Neural progenitor cell (in vitro differentiated cells): ENCODE data around the gene TMEM79. TPM values are rescaled to one million over a fixed set of nuclear protein-coding genes. Genes with fewer than 3 reads are reported as not detected.

Experiments used
- DNase-seq: peaks from one replicate; pipeline ENCODE4 v3.0.0-alpha.2; 2016; ENCODE audit warnings: low spot score
- H2AFZ ChIP-seq: fragments of 200-600 bp; sonication (generic); replicated peaks from 2 replicates; pipeline ENCODE4 v1.6.1; 2016; ENCODE audit warnings: antibody characterized with exemption
- H3F3A ChIP-seq: fragments of 200-600 bp; sonication (generic); 2 replicates; pipeline ENCODE4 v1.6.1; 2016; ENCODE audit warnings: antibody characterized with exemption, low read depth
- H3K27ac ChIP-seq: fragments of 200-600 bp; sonication (generic); 2 replicates; pipeline ENCODE4 v1.5.1; 2016; ENCODE audit warnings: mild to moderate bottlenecking
- H3K27me3 ChIP-seq: fragments of 200-600 bp; sonication (generic); 2 replicates; pipeline ENCODE4 v1.6.1; 2016; ENCODE audit warnings: mild to moderate bottlenecking, moderate library complexity
- H3K36me3 ChIP-seq: fragments of 200-600 bp; sonication (generic); 2 replicates; pipeline ENCODE4 v1.5.1; 2016
- H3K4me1 ChIP-seq: fragments of 200-600 bp; sonication (generic); 2 replicates; pipeline ENCODE4 v1.6.1; 2016; ENCODE audit warnings: mixed run types
- H3K4me2 ChIP-seq: fragments of 200-600 bp; sonication (generic); 2 replicates; pipeline ENCODE4 v1.6.1; 2016
- H3K4me3 ChIP-seq: fragments of 200-600 bp; sonication (generic); 2 replicates; pipeline ENCODE4 v1.5.1; 2016
- H3K79me2 ChIP-seq: fragments of 200-600 bp; sonication (generic); 2 replicates; pipeline ENCODE4 v1.6.1; 2016; ENCODE audit warnings: low read depth
- H3K9ac ChIP-seq: fragments of 200-600 bp; sonication (generic); 2 replicates; pipeline ENCODE4 v1.6.1; 2016
- H3K9me3 ChIP-seq: fragments of 200-600 bp; sonication (generic); 2 replicates; pipeline ENCODE4 v1.5.1; 2016; ENCODE audit warnings: low read depth
- H4K20me1 ChIP-seq: fragments of 200-600 bp; sonication (generic); 2 replicates; pipeline ENCODE4 v1.6.1; 2016; ENCODE audit warnings: low read depth
- H3K27ac Mint-ChIP-seq: 3 replicates; pipeline ENCODE4 v1.8.0; 2021; ENCODE audit warnings: mixed read lengths
- H3K27me3 Mint-ChIP-seq: 2 replicates; pipeline ENCODE4 v1.8.0; 2022; ENCODE audit warnings: low read depth, mild to moderate bottlenecking, inconsistent platforms, moderate library complexity, mixed read lengths; ENCODE audit not compliant: insufficient read depth
- H3K36me3 Mint-ChIP-seq: 3 replicates; pipeline ENCODE4 v1.8.0; 2021; ENCODE audit warnings: mixed read lengths
- H3K4me1 Mint-ChIP-seq: 3 replicates; pipeline ENCODE4 v1.8.0; 2021; ENCODE audit warnings: mixed read lengths
- H3K4me3 Mint-ChIP-seq: 3 replicates; pipeline ENCODE4 v1.8.0; 2021; ENCODE audit warnings: mild to moderate bottlenecking, moderate library complexity, mixed read lengths
- H3K9me3 Mint-ChIP-seq: 3 replicates; pipeline ENCODE4 v1.8.0; 2020; ENCODE audit warnings: mixed read lengths
- EZH2 ChIP-seq: fragments of 200-600 bp; sonication (generic); IDR thresholded peaks from 2 replicates; pipeline ENCODE4 v1.6.1; 2017; ENCODE audit warnings: antibody characterized with exemption, mild to moderate bottlenecking, moderate library complexity
- EZH2phosphoT487 ChIP-seq: fragments of 200-600 bp; sonication (generic); IDR thresholded peaks from 2 replicates; pipeline ENCODE4 v1.6.1; 2017; ENCODE audit warnings: antibody characterized with exemption
- total RNA-seq: library from RNA; depleted of rRNA; stranded (reverse); fragments of >200 nt; gene quantifications from 2 replicates; pipeline ENCODE4 v1.2.3, GENCODE V29; 2015; ENCODE audit warnings: low replicate concordance
- TF ChIP-seq, protein P1 (sequence below): fragments of 200-600 bp; sonication (generic); IDR thresholded peaks from 2 replicates; pipeline ENCODE4 v1.5.1; 2017; ENCODE audit warnings: antibody characterized with exemption, mild to moderate bottlenecking

The TMEM79 gene
- total RNA-seq, 1 donor from 2014 or later: 1.7 TPM

DNA sequence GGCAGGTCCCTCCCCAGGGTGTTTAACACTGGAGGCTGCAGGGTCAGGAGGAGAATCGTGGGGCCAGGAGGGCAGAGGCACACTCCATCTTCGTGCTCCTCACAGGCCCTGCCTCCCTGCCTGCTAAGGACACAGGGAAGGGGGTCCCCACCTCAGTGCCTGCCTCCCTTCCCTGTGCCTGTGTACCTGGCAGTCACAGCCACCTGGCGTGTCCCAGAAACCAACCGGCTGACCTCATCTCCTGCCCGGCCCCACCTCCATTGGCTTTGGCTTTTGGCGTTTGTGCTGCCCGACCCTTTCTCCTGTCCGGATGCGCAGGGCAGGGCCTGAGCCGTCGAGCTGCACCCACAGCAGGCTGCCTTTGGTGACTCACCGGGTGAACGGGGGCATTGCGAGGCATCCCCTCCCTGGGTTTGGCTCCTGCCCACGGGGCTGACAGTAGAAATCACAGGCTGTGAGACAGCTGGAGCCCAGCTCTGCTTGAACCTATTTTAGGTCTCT, 42.8 kb upstream of the TMEM79 start:
- H3K27ac ChIP-seq: no peak overlapping the region
- H2AFZ ChIP-seq: no peak overlapping the region
- no peaks in the 10 kb centered on the region for H3K79me2 ChIP-seq
- Mint-ChIP-seq H3K27ac (no peak overlapping the region), H3K9me3 (no peaks in the 10 kb centered on the region), H3K36me3 (peaks cover 14% of the 10 kb centered on the region), H3K4me3 (no peak overlapping the region), H3K4me1 (no peaks in the 10 kb centered on the region), H3K27me3 (peaks cover 5% of the 10 kb centered on the region)
- H3K4me3 ChIP-seq: no peak overlapping the region
- no peaks in the 10 kb centered on the region for H3K9me3 ChIP-seq
- peaks cover 4% of the 10 kb centered on the region for H4K20me1 ChIP-seq
- no peak overlapping the region for H3K9ac ChIP-seq
- H3K4me1 ChIP-seq: no peaks in the 10 kb centered on the region
- no peak for DNase-seq
- no peak overlapping the region for H3K4me2 ChIP-seq
- no peaks in the 10 kb centered on the region for H3K27me3 ChIP-seq
- TF ChIP-seq EZH2 (no peak), EZH2phosphoT487 (no peak)
- TF ChIP-seq, protein P1, sequence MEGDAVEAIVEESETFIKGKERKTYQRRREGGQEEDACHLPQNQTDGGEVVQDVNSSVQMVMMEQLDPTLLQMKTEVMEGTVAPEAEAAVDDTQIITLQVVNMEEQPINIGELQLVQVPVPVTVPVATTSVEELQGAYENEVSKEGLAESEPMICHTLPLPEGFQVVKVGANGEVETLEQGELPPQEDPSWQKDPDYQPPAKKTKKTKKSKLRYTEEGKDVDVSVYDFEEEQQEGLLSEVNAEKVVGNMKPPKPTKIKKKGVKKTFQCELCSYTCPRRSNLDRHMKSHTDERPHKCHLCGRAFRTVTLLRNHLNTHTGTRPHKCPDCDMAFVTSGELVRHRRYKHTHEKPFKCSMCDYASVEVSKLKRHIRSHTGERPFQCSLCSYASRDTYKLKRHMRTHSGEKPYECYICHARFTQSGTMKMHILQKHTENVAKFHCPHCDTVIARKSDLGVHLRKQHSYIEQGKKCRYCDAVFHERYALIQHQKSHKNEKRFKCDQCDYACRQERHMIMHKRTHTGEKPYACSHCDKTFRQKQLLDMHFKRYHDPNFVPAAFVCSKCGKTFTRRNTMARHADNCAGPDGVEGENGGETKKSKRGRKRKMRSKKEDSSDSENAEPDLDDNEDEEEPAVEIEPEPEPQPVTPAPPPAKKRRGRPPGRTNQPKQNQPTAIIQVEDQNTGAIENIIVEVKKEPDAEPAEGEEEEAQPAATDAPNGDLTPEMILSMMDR: no peak
- peaks cover 3% of the 10 kb centered on the region for H3K36me3 ChIP-seq
- no peaks in the 10 kb centered on the region for H3F3A ChIP-seq

DNA sequence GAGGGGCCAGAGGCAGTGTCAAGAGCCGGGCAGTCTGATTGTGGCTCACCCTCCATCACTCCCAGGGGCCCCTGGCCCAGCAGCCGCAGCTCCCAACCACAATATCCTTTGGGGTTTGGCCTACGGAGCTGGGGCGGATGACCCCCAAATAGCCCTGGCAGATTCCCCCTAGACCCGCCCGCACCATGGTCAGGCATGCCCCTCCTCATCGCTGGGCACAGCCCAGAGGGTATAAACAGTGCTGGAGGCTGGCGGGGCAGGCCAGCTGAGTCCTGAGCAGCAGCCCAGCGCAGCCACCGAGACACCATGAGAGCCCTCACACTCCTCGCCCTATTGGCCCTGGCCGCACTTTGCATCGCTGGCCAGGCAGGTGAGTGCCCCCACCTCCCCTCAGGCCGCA, 42.2 kb upstream of the TMEM79 start, which contains the start of gene BGLAP:
Gene BGLAP, plus strand, starts transcription at position 259 of the 400 bp plus-strand sequence. Its CDS starts 48 bp downstream, at position 307.
- no peak within 1 kb of the TSS for H3K4me3 Mint-ChIP-seq
- DNase-seq: no peak
- no peak within 1 kb of the TSS for H3K4me2 ChIP-seq

DNA sequence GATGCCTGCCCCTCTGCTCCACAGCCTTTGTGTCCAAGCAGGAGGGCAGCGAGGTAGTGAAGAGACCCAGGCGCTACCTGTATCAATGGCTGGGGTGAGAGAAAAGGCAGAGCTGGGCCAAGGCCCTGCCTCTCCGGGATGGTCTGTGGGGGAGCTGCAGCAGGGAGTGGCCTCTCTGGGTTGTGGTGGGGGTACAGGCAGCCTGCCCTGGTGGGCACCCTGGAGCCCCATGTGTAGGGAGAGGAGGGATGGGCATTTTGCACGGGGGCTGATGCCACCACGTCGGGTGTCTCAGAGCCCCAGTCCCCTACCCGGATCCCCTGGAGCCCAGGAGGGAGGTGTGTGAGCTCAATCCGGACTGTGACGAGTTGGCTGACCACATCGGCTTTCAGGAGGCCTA, 41.4 kb upstream of the TMEM79 start:
- peaks cover 3% of the 10 kb centered on the region for H3K36me3 ChIP-seq
- no peak overlapping the region for H2AFZ ChIP-seq
- TF ChIP-seq EZH2phosphoT487 (no peak), EZH2 (no peak)
- TF ChIP-seq, protein P1: no peak
- H3K4me2 ChIP-seq: no peak overlapping the region
- H3K79me2 ChIP-seq: no peaks in the 10 kb centered on the region
- Mint-ChIP-seq H3K27ac (no peak overlapping the region), H3K9me3 (no peaks in the 10 kb centered on the region), H3K36me3 (peaks cover 9% of the 10 kb centered on the region), H3K4me1 (peaks cover 4% of the 10 kb centered on the region), H3K27me3 (peaks cover 7% of the 10 kb centered on the region), H3K4me3 (no peak overlapping the region)
- no peak overlapping the region for H3K4me3 ChIP-seq
- H3K9ac ChIP-seq: no peak overlapping the region
- peaks cover 5% of the 10 kb centered on the region for H3K4me1 ChIP-seq
- no peak overlapping the region for H3K27ac ChIP-seq
- peaks cover 8% of the 10 kb centered on the region for H3F3A ChIP-seq
- H4K20me1 ChIP-seq: peaks cover 4% of the 10 kb centered on the region
- no peaks in the 10 kb centered on the region for H3K27me3 ChIP-seq
- no peaks in the 10 kb centered on the region for H3K9me3 ChIP-seq
- no peak for DNase-seq

More for the DNA sequence above, 42.2 kb upstream of the TMEM79 start, which contains the start of gene BGLAP:
- Histone ChIP-seq H3K9me3 (no peaks in the 10 kb centered on the region), H4K20me1 (peaks cover 4% of the 10 kb centered on the region), H3K27ac (no peak within 1 kb of the TSS), H3K9ac (no peak within 1 kb of the TSS), H3F3A (no peaks in the 10 kb centered on the region), H3K4me3 (no peak within 1 kb of the TSS), H3K27me3 (no peaks in the 10 kb centered on the region), H2AFZ (no peak within 1 kb of the TSS), H3K36me3 (peaks cover 3% of the 10 kb centered on the region), H3K4me1 (no peaks in the 10 kb centered on the region), H3K79me2 (no peaks in the 10 kb centered on the region)
- TF ChIP-seq, protein P1: no peak
- no peak for TF ChIP-seq EZH2phosphoT487
- no peak for TF ChIP-seq EZH2
- H3K27ac Mint-ChIP-seq: peak within 1 kb of the TSS; percentile 21
- H3K4me1 Mint-ChIP-seq: no peaks in the 10 kb centered on the region
- no peaks in the 10 kb centered on the region for H3K9me3 Mint-ChIP-seq
- H3K27me3 Mint-ChIP-seq: peaks cover 5% of the 10 kb centered on the region
- peaks cover 13% of the 10 kb centered on the region for H3K36me3 Mint-ChIP-seq
